RCC 7860 (cell line): Measurements from ENCODE around the gene MOV10.

Experiments
- DNase-seq: peaks from one replicate; pipeline ENCODE4 v3.0.0-alpha.2; 2015; ENCODE audit warnings: low spot score
- FAIRE-seq: peaks from 2 replicates; lab custom pipeline; 2012; peaks lifted over from hg19 to GRCh38; lab: Jason Lieb, UNC

MOV10 gene

GRCh38 chr1:112674986-112675727 lies 698 bp downstream of the MOV10 start:
- DNase-seq, result no peak
- no peak for FAIRE-seq

- DNase-seq, result no peak
- no peak for FAIRE-seq
Measured at GRCh38 chr1:112675728-112676381, 1.4 kb downstream of the MOV10 start.

GRCh38 chr1:112676543-112676942 lies 2.1 kb downstream of the MOV10 start:
- DNase-seq (no peak), FAIRE-seq (no peak)

GRCh38 chr1:112677501-112677900 lies 3.0 kb downstream of the MOV10 start:
- no peak for DNase-seq
- FAIRE-seq, result no peak

- DNase-seq (no peak), FAIRE-seq (no peak)
Measured at GRCh38 chr1:112678605-112679004, 4.1 kb downstream of the MOV10 start.

DNA sequence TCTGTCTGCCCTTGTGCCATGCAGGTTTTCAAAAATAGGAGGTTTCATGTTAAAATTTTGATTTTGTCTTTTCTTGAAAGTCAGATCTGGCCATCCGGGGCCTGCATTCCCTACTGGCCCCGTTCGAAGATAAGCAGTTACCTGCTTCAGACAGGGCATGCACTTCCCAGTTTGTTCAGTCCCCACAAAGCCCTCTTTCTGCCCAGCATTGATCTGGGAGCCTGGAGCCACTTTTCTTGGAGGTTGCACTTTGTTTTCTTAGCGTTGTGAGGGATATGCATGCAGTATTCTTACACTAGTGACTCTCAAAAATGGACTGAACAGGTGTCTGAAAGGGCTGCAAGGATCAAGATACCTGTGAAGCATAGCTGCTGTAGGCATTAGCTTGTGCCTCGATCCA lies 11.5 kb downstream of the MOV10 start:
- no peak for DNase-seq
- no peak for FAIRE-seq

- DNase-seq (no peak), FAIRE-seq (no peak)
Measured at GRCh38 chr1:112686417-112686816, 12.0 kb downstream of the MOV10 start.

GRCh38 chr1:112686835-112687234 lies 12.4 kb downstream of the MOV10 start:
- DNase-seq (no peak), FAIRE-seq (no peak)

- FAIRE-seq, result no peak
- no peak for DNase-seq
Measured at GRCh38 chr1:112687361-112687760, 12.9 kb downstream of the MOV10 start.

GRCh38 chr1:112687785-112688496 lies 13.5 kb downstream of the MOV10 start:
- FAIRE-seq, result no peak
- no peak for DNase-seq

DNA sequence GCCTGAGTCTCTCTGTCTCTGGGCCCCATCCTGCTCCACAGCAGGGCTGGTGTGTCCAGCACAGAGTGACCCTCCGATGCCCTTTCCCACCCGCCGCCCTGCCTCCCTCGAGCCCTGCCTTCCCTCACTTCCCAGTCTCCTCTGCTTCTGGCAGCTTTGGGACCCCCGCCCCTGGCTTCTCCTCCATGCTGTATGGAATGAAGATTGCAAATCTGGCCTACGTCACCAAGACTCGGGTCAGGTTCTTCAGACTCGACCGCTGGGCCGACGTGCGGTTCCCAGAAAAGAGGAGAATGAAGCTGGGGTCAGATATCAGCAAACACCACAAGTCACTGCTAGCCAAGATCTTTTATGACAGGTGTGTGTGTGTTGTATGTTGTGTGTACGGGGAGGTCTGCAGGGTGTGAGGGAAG lies 14.3 kb downstream of the MOV10 start:
- FAIRE-seq (no peak), DNase-seq (no peak)

DNA sequence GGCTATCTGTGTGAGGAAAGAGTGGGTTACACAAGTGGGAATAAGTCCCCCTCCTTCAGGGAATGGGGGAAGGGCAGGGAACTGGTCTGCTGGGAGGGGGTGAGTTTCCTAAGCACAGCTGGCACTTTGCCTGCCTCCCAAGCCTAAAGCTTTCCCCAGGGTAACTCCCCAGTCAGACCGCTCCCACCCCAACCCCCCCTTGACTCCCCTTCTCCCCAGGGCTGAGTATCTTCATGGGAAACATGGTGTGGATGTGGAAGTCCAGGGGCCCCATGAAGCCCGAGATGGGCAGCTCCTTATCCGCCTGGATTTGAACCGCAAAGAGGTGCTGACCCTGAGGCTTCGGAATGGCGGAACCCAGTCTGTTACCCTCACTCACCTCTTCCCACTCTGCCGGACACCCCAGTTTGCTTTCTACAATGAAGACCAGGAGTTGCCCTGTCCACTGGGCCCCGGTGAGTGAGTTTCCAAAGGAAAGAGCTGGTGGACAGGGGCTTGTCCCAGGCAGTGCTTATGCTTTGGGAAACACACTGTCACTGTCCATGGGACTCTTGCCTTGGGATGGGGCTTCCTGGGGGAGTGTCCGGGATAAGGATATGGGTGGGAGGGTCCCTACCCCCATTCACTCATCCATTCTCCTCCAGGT lies 14.9 kb downstream of the MOV10 start:
- FAIRE-seq (no peak), DNase-seq (no peak)

GRCh38 chr1:112689842-112690237 lies 15.4 kb downstream of the MOV10 start:
- FAIRE-seq, result no peak

DNA sequence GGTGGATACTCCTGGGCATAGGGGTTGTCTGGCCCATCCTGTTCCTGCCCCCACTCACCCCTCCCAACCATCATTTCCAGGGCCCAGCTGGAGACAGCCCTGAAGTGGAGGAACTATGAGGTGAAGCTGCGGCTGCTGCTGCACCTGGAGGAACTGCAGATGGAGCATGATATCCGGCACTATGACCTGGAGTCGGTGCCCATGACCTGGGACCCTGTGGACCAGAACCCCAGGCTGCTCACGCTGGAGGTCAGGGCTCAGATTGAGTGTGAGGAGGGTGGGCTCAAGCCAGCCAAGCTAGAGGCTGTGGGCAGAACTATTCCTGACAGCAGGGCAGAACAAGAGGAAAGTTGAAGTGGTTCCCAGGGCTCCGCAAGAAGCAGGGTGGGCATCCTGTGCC lies 18.2 kb downstream of the MOV10 start:
- DNase-seq, result no peak

More at GRCh38 chr1:112689842-112690237, 15.4 kb downstream of the MOV10 start:
- DNase-seq, result no peak

DNA sequence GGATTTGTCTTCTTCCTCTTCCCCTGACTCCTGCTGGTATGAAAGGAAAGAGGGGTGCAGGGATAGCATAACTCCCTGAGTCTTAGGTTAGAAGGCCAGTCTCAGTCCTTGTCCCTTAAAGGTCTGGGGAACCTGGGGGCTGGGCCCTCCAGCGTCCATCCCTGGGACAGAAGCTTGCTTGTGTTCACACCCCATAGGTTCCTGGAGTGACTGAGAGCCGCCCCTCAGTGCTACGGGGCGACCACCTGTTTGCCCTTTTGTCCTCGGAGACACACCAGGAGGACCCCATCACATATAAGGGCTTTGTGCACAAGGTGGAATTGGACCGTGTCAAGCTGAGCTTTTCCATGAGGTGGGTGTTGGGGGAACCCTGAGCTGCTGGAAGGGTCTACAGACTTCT lies 19.4 kb downstream of the MOV10 start:
- no peak for FAIRE-seq
- no peak for DNase-seq

More for the DNA sequence above, 18.2 kb downstream of the MOV10 start:
- no peak for FAIRE-seq

- DNase-seq, result no peak
- no peak for FAIRE-seq
Measured at GRCh38 chr1:112694363-112694929, 20.0 kb downstream of the MOV10 start.

GRCh38 chr1:112695276-112695675 lies 20.8 kb downstream of the MOV10 start:
- FAIRE-seq, result no peak
- no peak for DNase-seq

DNA sequence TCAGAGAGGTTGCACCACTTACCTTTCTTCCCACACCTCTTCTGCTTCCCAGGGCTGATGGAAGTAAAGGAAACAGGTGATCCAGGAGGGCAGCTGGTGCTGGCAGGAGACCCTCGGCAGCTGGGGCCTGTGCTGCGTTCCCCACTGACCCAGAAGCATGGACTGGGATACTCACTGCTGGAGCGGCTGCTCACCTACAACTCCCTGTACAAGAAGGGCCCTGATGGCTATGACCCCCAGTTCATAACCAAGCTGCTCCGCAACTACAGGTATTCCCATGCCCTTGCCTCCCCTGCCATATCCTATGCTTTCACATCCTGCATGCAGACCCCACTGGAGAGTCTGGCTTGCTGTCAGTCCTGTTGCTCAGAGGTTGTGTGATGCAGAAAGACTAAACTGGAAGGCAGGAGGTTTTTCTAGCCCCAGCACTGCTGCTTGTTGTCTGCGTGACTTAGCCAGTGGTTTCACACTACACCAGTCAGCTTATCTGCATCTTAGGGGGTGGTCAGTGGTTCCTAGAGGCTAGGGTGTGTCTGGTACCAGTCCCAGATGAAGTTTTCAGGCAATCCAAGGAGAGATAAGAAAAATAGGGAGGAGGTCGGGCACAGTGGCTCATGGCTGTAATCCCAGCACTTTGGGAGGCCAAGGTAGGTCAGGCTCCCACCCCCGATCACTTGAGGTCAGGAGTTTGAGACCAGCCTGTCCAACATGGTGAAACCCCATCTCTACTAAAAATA lies 22.3 kb downstream of the MOV10 start:
- DNase-seq, result no peak

DNA sequence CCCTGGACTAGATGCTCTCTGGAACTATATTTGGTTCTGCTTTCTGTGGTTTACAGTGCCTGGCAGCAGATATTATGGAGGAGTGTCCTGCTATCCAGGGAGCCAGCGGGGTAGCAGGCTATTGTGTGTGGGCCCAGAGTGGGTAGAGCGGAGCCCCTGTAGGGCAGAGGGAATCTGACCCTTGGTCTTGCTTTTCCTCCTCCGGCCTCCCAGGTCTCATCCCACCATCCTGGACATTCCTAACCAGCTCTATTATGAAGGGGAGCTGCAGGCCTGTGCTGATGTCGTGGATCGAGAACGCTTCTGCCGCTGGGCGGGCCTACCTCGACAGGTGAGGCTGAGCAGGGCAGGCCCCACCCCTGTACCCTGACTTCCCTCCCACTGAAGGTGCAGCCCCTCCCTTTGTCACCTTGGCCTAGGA lies 23.3 kb downstream of the MOV10 start:
- DNase-seq (no peak), FAIRE-seq (no peak)

More for the DNA sequence above, 22.3 kb downstream of the MOV10 start:
- no peak for FAIRE-seq
